Suprapubic skin (tissue), 4 donors: ENCODE results near the gene CDC20B. TPM values are rescaled to one million over a fixed set of nuclear protein-coding genes. Genes with fewer than 3 reads are reported as not detected.

ENCODE experiments used
- DNase-seq, 2 donors: peaks; one replicate each; pipeline ENCODE4 v3.0.0-alpha.2; 2019; ENCODE audit warnings: low spot score in 2 of 2
- H3K27ac ChIP-seq: fragments of 200-600 bp; sonication (generic); one replicate; pipeline ENCODE4 v1.5.1; 2019
- H3K27me3 ChIP-seq: fragments of 200-600 bp; sonication (generic); one replicate; pipeline ENCODE4 v1.5.1; 2019
- H3K36me3 ChIP-seq: fragments of 200-600 bp; sonication (generic); one replicate; pipeline ENCODE4 v1.5.1; 2019
- H3K4me1 ChIP-seq: fragments of 200-600 bp; sonication (generic); one replicate; pipeline ENCODE4 v1.5.1; 2019
- H3K4me3 ChIP-seq: fragments of 200-600 bp; sonication (generic); one replicate; pipeline ENCODE4 v1.5.1; 2019; ENCODE audit warnings: mild to moderate bottlenecking
- H3K9me3 ChIP-seq: fragments of 200-600 bp; sonication (generic); one replicate; pipeline ENCODE4 v1.5.1; 2019
- EP300 ChIP-seq: sonication (generic); formaldehyde crosslinking; IDR thresholded peaks from one replicate; pipeline ENCODE4 v1.6.1; 2017; ENCODE audit warnings: antibody characterized with exemption
- POLR2A ChIP-seq, 2 donors: fragments of 450-650 bp; IDR thresholded peaks; one replicate each; pipeline ENCODE4 v1.6.1; 2017; ENCODE audit warnings: antibody characterized with exemption in 2 of 2, mild to moderate bottlenecking in 2 of 2, moderate library complexity in 2 of 2
- POLR2AphosphoS5 ChIP-seq, 3 donors: sonication (generic); formaldehyde crosslinking; IDR thresholded peaks; one replicate each; pipeline ENCODE4 v1.6.1; 2017; ENCODE audit warnings: antibody characterized with exemption in 3 of 3
- whole genome bisulfite sequencing: methylation state at CpG from one replicate; pipeline ENCODE4 v1.1.5; 2018; 5-methylcytosine and 5-hydroxymethylcytosine counted together
- total RNA-seq, 4 donors: library from RNA; depleted of rRNA; stranded (reverse); fragments of >200 nt; gene quantifications; one replicate each; pipeline ENCODE4 v1.1.0, GENCODE V29; 2016
- TF ChIP-seq, protein P1 (sequence below), 2 donors: fragments of 200-600 bp in 1 of 2; fragments of 450-650 bp in 1 of 2; sonication (generic) in 1 of 2; IDR thresholded peaks; one replicate each; pipeline ENCODE4 v1.5.1; 2016 to 2019; ENCODE audit warnings: antibody characterized with exemption in 2 of 2, mild to moderate bottlenecking in 1 of 2, moderate library complexity in 1 of 2

Gene CDC20B
- total RNA-seq, 4 donors from 2014 or later = not detected

DNA sequence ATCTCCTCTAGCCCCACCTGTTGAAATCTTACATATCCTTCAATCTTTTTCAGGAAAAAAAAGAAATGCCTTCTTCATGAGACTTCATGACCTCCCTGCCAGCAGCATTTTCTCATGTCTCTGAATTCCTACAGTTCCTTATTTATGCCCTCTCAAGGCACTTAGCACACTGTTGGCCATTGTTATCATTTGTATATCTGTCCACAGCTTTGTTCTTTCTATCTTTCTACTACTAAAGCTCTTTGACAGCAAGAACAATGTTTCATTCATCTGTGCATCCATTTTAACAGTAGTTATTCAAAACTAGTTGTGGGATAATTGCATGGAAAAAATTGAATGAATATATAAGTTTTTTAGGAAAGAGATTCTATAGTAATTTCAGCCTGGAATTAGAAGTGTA is 91.4 kb downstream of the CDC20B start:
- H3K4me3 ChIP-seq = no peak overlapping the region
- DNase-seq = no peak
- H3K9me3 ChIP-seq = no peaks in the 10 kb centered on the region
- H3K27ac ChIP-seq = no peak overlapping the region
- H3K27me3 ChIP-seq = no peaks in the 10 kb centered on the region
- H3K36me3 ChIP-seq = no peaks in the 10 kb centered on the region
- TF ChIP-seq POLR2AphosphoS5 (IDR thresholded peaks at IDR 0.05) = no peak
- TF ChIP-seq, protein P1, sequence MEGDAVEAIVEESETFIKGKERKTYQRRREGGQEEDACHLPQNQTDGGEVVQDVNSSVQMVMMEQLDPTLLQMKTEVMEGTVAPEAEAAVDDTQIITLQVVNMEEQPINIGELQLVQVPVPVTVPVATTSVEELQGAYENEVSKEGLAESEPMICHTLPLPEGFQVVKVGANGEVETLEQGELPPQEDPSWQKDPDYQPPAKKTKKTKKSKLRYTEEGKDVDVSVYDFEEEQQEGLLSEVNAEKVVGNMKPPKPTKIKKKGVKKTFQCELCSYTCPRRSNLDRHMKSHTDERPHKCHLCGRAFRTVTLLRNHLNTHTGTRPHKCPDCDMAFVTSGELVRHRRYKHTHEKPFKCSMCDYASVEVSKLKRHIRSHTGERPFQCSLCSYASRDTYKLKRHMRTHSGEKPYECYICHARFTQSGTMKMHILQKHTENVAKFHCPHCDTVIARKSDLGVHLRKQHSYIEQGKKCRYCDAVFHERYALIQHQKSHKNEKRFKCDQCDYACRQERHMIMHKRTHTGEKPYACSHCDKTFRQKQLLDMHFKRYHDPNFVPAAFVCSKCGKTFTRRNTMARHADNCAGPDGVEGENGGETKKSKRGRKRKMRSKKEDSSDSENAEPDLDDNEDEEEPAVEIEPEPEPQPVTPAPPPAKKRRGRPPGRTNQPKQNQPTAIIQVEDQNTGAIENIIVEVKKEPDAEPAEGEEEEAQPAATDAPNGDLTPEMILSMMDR (IDR thresholded peaks at IDR 0.05) = no peak
- no peak for TF ChIP-seq EP300
- no peak for TF ChIP-seq POLR2A (IDR thresholded peaks at IDR 0.05)
- H3K4me1 ChIP-seq = no peaks in the 10 kb centered on the region

DNA sequence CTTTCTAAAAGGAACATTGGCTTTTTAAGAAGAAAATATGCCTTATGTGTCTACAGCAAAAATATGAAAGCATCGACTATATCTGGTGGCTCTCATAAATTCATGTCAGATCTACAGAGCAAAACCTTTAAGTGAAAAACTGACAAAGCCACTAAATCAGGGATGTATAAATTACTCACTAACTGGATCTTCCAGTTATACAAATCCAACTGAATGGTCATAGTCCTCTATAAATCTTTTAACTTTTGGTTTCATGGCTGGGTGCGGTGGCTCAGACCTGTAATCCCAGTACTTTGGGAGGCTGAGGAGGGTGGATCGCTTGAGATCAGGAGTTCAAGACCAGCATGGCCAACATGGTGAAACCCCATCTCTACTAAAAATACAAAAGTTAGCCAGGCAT is 99.8 kb downstream of the CDC20B start:
- Histone ChIP-seq H3K4me1 (no peaks in the 10 kb centered on the region), H3K27ac (no peak overlapping the region), H3K36me3 (no peaks in the 10 kb centered on the region), H3K27me3 (peaks cover 10% of the 10 kb centered on the region), H3K9me3 (no peaks in the 10 kb centered on the region), H3K4me3 (no peak overlapping the region)
- no peak for DNase-seq
- 63% methylated on average over 3 of the region's 3 CpGs for WGBS
- no peak for TF ChIP-seq POLR2AphosphoS5 (IDR thresholded peaks at IDR 0.05)
- no peak for TF ChIP-seq POLR2A (IDR thresholded peaks at IDR 0.05)
- TF ChIP-seq EP300 = no peak
- TF ChIP-seq, protein P1 (IDR thresholded peaks at IDR 0.05) = no peak

DNA sequence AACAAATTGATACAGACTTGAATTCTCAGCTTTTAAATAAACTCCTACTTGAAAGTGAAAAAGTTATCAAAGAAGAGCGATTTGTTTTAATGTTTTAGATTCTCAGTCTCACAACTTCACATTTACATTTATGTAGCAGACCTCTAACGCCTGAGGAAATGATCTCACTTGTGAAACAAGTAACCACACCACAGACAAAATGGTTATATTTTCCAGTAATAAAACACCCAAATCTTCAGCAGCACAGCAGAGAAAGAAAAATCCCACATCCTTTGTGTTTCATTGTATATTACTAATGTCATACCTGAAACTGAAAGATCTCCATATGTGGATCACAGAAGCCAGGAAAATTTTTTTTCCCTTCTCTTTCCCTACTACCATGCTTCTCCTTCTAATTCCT is 100.3 kb downstream of the CDC20B start:
- 29% methylated on average over 2 of the region's 2 CpGs for WGBS

DNA sequence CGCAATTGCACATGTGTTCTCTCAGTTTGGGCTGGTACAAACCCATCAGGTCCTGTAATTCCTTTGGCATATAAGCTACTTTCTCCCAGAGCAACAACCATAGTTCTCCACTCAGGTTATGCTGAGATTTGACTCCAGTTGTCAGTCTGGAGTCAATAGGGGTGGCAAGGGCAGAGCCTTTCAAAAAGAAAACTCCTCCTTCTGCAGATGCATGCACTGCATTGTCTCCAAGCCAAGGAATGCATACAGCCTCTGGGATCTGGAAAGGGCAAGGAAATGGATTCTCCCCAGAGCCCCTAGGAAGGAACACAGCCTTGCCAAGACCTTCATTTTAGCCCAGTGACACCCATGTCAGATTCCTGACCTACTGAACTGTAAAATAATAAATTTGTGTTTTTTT is 101.6 kb downstream of the CDC20B start:
- Histone ChIP-seq H3K4me1 (no peaks in the 10 kb centered on the region), H3K27me3 (peaks cover 10% of the 10 kb centered on the region), H3K9me3 (no peaks in the 10 kb centered on the region), H3K36me3 (no peaks in the 10 kb centered on the region), H3K27ac (no peak overlapping the region), H3K4me3 (no peak overlapping the region)
- 100% methylated on average over 1 of the region's 1 CpG for WGBS
- no peak for TF ChIP-seq POLR2A (IDR thresholded peaks at IDR 0.05)
- TF ChIP-seq POLR2AphosphoS5 (IDR thresholded peaks at IDR 0.05) = no peak
- TF ChIP-seq EP300 = no peak
- TF ChIP-seq, protein P1 (IDR thresholded peaks at IDR 0.05) = no peak
- DNase-seq = no peak

More for the DNA sequence above, 100.3 kb downstream of the CDC20B start:
- no peaks in the 10 kb centered on the region for H3K9me3 ChIP-seq
- H3K27ac ChIP-seq = no peak overlapping the region
- DNase-seq = no peak
- no peak overlapping the region for H3K4me3 ChIP-seq
- no peaks in the 10 kb centered on the region for H3K4me1 ChIP-seq
- H3K27me3 ChIP-seq = peaks cover 10% of the 10 kb centered on the region
- H3K36me3 ChIP-seq = no peaks in the 10 kb centered on the region
- TF ChIP-seq POLR2AphosphoS5 (IDR thresholded peaks at IDR 0.05) (no peak), EP300 (no peak), POLR2A (IDR thresholded peaks at IDR 0.05) (no peak)
- TF ChIP-seq, protein P1 (IDR thresholded peaks at IDR 0.05) = no peak

DNA sequence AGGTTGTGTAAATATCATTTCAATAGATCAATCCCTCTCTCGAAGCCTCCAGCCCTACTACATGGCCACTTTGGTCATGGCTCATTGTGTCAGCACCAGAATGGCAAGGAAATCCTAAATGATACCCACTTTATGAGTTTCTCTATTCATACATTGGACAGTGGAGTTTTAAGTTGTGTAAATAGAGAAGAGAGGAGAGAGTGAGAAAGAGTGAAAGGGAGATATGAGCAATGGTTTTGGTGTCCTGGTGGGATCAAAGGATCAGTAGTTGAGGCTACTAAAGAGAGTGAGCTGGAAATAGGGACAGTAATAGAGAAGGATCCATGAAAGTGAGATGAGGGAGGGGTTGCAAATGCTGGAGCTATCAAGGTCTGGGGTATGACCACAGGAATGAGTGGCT is 102.0 kb downstream of the CDC20B start:
- no peaks in the 10 kb centered on the region for H3K36me3 ChIP-seq
- no peak overlapping the region for H3K4me3 ChIP-seq
- no peaks in the 10 kb centered on the region for H3K4me1 ChIP-seq
- DNase-seq = no peak
- WGBS = 86% methylated on average over 1 of the region's 1 CpG
- TF ChIP-seq, protein P1 (IDR thresholded peaks at IDR 0.05) = no peak
- no peak for TF ChIP-seq POLR2AphosphoS5 (IDR thresholded peaks at IDR 0.05)
- no peak for TF ChIP-seq EP300
- no peak for TF ChIP-seq POLR2A (IDR thresholded peaks at IDR 0.05)
- peaks cover 10% of the 10 kb centered on the region for H3K27me3 ChIP-seq
- no peak overlapping the region for H3K27ac ChIP-seq
- H3K9me3 ChIP-seq = no peaks in the 10 kb centered on the region
